Fibroblast of skin of back (primary cell): Measurements from ENCODE around the gene RGL4.
"Not testable (repeated sequence)": the region's sequence is repeated elsewhere in the genome, so short reads cannot be mapped to it uniquely, and the experiment has no call there.

Source experiments
- DNase-seq: peaks from one replicate; pipeline ENCODE4 v3.0.0-alpha.2; 2013

RGL4 gene

DNA sequence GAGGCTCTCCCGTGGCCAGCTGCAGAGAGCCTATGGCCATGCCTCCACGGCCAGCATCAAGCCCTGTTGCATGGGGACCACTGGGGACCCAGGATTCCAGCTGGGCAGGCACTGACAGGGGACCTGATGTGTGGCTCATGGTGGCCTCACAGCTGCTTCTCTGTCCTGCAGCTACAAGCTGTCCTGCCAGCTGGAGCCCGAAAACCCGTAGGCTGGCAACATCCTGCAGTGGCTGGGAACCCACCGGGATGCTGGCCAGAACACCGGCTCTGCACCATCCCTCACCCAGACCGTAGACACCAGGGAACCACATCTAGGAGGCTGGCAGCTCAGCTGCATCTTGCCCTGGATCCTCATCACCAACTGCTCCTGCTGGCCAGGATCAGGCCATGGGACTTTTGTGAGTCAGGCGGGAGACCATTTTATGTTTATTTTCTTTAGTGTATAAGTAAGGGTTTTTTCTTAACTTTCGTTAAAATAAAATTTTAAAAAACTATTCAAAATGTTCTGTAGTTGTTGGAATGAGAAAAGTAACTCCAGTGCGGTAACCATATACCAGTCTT, 7.9 kb downstream of the RGL4 start:
- no peak for DNase-seq

DNA sequence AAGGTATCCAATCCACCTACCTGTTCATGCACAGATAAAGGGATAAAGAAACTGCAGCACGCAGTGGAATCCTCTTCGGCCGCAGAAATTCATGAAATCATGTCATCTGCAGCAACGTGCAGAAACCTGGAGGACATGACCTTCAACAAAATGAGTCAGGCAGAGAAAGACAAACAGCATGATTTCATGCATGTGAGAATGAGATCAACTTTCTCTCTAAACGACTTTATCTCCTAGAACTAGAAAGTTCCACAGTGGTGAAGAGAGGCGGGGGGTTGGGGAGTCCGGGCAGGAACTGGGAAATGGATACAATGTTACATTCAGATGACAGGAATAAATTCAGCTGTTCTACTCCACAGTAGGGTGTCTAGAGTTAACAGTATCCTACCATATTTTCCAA, 9.9 kb downstream of the RGL4 start:
- DNase-seq = no peak

DNA sequence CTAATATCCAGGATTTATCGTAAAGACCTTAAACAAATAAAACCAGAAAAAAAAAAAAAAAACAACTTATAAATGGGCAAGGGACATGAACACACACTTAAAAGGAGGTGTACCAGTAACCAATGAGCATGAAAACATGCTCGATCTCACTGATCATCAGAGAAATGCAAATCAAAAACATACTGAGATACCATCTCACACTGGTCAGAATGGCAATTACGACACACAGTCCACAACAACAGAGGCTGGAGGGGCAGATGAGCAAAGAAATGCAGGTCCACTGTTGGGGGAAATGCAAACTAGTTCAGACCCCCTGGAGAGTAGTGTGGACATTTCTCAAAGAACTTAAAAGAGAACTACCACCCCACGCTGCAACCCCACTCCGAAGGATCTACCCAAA, 13.2 kb downstream of the RGL4 start:
- DNase-seq = no peak

DNA sequence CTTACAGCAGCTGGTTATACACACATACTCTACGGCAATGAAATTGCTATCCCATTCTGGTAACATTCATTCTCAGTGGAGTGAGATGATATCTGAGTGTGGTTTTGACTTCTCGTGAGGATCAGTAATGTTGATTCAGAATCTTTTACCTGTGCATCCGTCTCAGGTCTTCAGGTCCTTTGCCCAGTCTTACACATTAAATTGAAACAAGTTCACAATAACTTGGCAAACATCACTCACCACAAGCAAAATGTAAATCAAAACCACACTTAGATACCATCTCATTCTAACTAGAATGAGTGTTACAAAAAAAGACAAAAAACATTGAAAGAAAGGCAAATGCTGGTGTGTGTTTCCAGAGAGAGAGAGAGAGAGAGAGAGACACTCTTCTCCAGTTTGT, 14.0 kb downstream of the RGL4 start:
- no peak for DNase-seq

DNA sequence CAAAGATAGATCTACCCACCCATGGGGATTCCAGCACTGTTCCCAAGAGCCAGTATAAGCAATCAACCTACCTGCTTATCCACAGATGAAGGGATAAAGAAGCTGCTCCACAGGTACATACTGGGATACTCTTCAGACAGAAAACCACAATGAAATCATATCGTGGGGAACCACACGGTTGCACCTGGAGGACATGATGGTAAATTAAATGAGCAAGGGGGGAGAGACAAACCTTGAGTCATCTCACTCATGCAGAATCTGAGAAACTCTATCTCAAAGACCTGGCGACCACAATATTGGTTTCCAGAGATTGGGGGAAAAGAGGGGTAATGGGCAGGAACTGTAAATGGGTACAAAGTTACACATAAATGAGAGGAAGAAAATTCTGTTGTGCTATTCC, 14.5 kb downstream of the RGL4 start:
- DNase-seq = no peak

DNA sequence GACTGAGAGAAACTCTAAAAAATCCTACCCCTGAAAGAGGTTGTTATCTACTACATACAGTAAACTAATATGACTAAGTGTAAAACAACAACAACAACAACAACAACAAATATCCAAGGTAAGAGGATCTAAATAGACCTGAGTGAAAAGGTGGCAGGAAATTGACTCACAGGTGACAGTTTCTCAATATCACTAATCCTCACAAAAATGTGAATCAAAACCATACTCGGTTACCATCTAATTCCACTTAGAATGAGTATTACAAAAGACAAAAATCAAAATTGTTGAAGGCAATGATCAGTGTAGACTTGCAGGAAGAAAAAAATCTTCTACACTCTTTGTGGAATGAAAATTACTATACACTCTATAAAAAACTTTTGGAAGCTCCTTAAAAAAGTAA, 17.5 kb downstream of the RGL4 start:
- DNase-seq = no peak

DNA sequence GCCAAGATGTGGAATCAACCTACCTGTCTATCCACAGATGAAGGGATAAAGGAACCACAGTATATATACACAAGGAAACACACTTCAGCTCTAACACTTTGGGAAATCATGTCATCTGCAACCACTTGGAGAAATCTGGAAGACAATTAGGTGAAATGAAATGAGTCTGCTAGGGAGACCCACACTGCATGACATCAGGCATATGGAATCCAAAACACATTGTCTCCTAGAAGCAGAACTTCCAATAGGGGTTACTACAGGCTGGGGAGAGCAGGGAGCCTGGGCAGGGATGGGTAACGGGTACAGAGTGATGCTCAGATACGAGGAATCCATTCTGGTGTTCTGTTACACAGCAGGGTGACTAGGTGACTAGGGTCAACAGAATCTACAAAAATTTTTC, 18.3 kb downstream of the RGL4 start:
- DNase-seq = peak; percentile 45

DNA sequence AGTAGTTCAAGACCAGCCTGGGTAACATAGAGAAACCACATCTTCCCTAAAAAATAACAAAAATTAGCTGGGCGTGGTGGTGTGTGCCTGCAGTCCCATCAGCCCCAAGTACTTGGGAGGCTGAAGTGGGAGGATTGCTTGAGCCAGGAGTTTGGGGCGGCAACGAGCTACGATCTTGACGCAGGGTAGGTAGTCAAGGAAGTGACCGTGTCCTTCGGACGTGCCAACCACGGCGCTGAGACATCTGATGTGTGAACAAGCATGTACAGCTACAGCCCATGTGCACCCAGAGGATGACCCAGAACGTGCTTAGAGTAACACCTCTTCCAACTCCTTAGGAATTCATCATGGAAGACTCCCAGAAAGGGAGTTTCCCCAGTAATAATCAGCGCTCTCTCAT, 21.4 kb downstream of the RGL4 start:
- no peak for DNase-seq

DNA sequence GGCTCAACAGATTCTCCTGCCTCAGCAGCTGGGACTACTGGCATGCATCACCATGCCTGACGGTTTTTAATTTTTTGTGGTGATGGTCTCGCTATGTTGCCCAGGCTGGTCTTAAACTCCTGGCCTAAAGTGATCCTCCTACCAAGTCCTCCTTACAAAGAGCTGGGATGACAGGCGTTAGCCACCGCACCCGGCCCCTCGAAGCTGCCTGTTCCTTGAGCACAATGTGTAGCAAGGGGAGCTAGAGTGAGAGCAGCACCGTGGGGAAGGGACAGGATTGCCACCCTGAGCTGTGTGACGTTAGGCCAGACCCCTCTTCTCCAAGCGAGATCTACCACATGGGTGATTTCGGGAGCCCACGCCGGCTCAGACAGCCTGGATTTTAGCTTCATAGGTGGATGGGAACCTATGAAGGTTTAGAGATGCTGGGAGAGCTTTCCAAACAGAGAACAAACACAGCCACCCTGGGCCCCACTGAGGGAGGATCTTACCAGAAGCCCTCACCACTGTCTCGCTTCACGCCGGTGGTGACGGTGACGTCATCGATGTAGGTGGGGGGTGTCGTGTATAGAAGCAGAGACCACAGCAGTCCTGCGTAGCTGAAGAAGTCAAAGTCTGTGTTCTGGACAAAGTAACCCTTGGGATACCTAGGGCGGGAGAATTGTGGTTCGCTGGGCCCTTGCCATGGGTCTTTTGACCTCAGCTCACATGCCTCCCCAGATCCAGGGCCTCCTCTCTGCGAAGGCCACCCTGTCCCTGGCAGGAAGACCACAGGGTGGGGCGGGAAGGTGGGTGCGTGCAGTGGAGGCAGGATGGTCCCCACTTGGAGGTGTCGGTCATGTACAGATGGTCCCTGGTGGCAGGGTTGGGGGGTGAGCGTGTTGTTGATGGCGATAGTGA, 23.1 kb downstream of the RGL4 start:
- no peak for DNase-seq

DNA sequence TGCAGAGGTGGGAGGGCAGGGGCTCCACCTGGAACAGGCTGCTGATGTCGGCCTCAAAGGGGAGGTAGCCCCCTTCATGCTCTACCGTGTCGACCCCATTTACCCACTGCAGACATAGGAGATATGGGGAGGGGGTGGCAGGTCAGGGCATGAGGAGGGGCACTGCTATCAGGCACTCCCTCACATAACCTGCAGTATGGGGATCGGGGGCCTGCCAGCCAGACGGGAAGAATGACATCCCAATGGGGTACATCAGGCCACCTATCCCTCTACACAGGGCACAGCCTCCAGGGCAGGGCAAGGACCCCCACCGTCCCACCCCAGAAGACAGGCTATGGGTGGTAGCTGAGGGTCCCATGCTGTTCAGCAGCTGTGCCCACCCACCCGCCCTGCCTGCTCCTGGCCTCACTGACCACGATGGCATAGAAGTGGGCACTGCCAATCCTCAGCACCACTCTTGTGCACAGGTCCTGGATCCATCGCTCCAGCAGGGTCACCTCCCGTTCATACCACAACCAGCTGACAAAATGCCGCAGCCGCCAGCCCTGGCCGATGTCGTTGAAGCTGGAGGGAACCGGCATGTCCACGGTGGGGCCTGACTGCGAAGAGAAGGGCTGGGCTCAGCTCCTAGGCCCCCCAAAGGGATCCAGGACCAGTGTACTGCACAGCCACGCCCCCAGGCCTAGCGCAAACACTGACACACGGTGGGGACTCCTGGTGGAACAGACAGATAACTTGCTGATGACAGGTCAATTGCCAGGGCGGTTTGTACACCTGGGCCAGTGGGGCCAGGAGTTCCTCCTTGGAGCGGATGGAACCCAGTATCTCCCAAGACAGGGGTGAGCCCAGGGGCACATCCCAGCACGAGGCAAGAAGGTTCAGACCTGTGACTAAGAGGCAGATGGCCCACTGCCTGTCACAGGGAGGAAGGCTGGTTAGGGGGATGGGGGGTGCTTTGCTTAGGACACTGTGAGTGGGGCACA, 24.1 kb downstream of the RGL4 start:
- DNase-seq = no peak

DNA sequence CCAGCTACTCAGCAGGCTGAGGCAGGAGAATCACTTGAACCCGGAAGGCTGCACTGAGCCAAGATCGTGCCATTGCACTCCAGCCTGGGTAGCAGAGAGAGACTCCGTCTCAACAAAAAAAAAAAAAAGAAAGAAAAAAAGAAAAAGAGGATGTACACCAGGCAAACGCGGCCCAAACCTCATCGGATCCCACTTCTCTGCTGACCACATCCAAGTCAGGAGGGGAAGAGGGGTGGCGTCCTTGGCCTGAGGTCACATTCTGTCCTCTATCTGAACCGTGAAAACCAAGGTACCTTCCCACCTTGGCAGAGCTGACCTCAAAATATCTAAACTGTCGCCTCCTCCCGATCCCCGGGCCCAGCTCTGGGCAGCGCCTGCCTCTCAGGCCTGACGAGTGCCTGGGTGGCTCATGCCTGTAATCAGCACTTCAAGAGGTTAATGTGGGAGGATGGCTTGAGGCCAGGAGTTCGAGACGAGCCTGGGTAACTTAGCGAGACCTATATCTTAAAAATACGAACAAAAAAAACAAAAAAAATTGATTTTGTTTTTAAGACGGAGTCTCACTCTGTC, 25.1 kb downstream of the RGL4 start:
- no peak for DNase-seq

DNA sequence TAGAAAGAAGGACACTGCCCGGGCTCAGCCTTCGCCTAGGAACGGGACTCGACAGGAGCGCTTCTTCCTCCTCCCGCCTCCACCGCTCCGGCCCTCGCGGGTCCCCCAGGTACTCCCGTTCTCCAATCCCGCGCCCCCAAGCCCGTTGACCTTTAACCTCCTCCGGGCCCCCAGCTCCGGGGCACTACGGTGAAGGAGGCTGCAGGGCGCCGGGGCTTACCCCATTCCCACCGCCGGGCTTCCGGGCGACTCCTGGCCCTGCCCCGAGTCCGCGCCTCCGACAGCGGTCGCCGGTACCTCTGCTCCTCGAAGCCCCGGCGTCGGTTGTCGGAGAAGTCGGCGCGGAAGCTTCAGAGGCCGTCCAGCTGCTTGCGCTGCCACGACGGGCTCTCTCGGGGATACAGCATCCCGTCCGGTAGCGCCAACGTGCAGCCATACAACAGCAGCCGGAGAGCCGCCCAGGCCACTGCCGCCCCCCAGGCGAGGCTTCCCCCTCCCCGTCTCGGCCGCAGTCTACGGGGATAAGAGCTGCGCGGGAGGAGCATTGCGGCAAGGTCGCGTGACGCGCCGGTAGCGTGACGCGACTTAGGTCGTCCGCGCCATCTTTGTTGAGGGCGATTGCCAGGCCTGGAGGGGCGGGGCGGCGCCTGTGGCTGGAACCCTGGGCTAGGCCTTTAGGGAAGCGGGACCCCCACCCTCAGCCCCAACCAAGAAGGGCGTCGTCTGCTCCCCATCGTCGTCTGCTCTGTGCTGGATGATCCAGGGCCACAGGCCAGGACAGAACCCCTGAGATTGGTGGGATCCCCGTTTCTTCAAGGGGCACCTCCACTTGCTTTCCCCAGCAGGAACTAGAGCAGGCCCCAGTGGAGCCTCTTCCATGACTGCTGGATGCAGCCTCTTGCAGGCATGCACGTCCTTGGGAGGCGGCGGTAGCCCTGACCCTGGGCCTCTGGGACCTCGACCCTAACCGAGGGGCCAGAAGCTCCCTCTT, 26.3 kb downstream of the RGL4 start:
- DNase-seq = peak; percentile 86

DNA sequence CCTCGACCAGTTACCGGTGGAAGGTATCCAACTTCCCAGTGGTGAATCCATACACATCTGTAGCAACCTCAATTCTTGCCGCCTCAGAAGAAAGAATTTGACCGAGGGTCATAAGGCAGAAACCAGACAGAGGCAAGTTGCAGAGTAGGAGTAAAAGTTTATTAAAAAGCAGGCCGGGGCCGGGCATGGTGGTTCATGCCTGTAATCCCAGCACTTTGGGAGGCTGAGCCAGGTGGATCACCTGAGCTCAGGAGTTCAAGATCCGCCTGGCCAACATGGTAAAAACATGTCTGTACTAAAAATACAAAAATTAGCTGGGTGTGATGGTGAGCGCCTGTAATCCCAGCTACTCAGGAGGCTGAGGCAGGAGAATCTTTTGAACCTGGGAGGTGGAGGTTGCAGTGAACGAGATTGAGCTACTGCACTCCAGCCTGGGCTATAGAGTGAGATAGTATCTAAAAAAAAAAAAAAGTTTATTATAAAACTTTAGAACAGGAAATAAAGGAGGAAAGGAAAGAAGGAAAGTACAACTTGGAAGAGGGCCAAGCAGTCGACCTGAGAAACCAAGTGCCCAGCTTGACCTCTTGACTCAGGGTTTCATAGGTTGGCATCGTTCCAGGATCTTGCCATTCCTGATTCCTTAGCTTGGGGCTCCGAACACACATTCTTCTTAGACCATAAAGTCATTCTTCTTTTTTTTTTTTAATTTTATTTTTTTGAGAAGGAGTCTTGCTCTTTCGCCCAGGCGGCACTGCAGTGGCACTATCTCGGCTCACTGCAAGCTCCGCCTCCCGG, 27.8 kb downstream of the RGL4 start:
- no peak for DNase-seq

DNA sequence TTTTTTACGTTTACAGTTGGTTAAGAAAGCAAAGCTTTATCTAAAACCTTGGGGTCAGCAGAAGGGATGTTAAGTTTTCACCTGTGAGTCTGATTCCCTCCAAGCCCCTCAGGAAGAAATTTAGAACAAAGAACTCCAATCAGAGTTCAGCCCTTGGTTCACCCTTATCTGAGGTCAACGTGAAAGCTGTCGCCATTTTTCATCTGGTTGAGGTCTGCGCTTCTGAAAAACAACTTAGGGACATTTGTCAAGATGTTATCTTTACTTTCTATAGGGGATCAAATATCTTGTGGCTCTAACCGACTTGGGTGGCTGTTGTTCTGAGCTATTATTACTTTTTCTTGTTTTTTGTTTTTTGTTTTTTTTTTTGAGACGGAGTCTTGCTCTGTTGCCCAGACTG, 30.0 kb downstream of the RGL4 start:
- DNase-seq = no peak

DNA sequence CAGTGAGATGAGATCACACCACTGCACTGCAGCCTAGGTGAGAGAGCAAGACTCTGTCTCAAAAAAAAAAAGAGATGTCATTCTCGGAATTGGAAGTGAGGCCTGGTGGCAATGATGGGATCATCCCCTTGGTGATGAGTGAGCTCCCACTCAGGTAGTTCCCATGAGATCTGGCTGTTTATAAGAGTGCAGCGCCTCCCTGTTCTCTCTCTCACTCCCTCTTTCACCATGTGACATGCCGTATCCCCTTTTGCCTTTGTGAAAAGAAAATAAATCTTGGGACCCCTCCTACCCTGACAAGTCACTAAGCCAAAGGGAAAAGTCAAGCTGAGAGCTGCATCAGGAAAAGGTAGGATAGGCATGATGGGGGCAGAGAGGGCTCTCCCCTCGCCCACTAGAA, 31.3 kb downstream of the RGL4 start:
- DNase-seq = no peak

DNA sequence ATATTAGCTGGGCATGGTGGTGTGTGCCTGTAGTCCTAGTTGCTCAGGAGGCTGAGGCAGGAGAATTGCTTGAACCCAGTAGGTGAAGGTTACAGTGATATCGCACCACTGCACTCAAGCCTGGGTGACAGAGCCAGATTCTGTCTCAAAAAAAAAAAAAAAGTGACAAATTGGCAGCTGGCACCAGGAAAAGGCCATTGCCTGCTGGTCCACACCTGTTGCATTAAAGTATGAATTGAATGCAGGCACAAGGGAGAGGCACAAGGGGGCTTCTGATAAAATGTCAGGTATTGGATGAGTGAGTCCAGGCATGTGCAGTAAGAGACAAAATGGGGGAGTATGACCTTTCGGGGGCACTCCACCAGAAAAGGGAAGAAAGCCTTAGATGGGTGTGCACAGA, 31.9 kb downstream of the RGL4 start:
- DNase-seq = no peak

DNA sequence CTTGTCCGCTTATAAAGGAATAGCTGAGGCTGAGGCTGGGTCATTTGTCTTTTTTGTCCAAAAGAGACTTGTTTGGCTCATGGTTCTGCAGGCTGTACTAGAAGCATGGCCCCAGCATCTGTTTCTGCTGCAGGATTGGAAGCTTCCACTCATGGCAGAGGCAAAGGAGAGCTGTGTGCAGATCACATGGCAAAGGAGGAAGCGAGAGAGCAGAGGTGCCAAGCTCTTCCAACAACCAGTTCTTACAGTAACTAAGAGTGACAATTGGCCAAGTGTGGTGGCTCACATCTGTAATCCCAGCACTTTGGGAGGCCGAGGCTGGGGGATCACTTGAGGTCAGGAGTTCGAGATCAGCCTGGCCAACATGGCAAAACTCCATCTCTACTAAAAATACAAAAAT, 37.3 kb downstream of the RGL4 start:
- not testable (repeated sequence) for DNase-seq

DNA sequence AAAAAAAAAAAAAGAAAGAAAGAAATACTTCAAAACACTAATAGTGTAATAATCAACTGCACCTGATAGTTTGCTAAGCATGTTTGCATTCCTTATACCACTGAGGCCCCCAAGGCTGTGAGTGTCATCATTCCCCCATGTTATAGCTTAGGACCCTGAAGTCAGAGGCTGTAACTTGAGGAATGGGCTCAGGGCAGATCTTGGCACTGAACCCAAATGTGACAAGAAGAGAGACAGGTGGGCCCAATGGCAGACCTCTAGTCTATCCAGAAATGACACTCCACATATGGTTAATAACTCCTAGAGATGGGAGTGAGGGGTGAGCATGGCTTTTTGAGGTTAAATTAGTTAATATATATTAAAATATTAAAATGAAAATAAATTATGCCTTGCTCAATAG, 46.9 kb downstream of the RGL4 start:
- no peak for DNase-seq

DNA sequence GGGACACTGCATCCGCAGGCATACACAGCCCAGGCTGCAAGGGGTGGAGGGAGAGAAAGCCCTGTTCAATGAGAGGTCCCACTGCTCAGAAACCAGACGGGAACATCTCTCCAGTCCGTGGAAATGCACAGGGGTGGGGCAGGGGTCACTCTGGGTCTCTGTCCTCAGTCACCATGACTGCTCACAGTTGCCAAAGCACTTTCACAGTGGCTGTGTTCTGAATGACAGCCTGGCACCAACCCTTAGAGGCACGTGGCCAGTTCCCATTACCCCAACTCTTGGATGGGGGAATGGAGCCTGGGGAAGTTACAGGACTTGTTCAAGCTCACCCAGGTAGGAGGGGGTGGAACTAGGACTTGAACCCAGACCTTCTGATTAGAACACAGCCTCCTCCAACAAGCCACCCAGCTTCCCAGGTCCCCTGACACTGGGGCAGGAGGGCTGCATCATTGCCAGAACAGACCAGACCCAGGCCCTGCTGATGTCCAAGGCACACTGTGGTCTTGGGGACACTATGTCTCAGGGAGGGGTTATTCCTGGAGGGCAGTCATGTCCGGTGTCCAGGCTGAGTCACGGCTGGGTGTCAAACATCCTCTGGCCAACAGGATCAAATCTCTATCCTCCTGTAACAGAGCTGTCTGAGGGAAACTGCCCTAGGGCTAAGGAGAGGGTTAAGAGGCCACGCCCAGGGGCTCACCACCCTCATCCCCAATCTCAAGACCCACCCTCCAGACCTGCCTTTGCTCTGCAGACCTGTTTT, 51.9 kb downstream of the RGL4 start:
- no peak for DNase-seq

DNA sequence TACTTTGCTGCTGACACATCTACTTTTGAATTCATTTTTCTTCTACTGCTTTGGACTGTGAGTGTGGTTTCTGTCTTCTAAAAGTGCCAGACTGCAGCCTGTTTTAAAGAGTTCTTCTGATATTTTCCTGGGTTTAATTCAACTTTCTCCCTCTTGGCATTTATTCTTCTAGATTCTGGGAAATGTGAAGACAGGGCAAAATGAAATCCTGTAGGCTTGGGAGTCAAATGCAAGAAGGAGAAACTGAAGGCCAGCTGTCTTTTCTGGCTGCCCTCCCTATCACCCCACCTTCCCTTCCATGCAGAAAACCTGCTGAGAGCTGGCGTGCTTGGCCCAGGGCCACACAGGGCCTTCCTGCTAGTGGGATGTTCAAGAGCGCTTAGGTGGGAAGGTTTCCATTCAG, 52.5 kb downstream of the RGL4 start:
- no peak for DNase-seq
